Keratinocyte (primary cell): ENCODE measurements around the gene INPP5B.

Source experiments
- EZH2 ChIP-seq: IDR thresholded peaks from one replicate; pipeline ENCODE4 v1.6.1; 2012; ENCODE audit warnings: inconsistent platforms, mild to moderate bottlenecking, low read length, moderate library complexity
- TF ChIP-seq, protein P1 (sequence below), 3 experiments: IDR thresholded peaks in 1 of 3; conservative IDR thresholded peaks in 1 of 3; optimal IDR thresholded peaks in 1 of 3; 2 replicates in 2 of 3; 3 replicates in 1 of 3; pipeline versions ENCODE3 to v1.5.1; 2011; ENCODE audit warnings: low read length in 3 of 3, mild to moderate bottlenecking in 3 of 3, moderate library complexity in 2 of 3, control low read depth in 1 of 3, inconsistent platforms in 1 of 3; ENCODE audit not compliant: insufficient read depth in 2 of 3; ENCODE audit errors: extremely low read depth in 1 of 3

DNA sequence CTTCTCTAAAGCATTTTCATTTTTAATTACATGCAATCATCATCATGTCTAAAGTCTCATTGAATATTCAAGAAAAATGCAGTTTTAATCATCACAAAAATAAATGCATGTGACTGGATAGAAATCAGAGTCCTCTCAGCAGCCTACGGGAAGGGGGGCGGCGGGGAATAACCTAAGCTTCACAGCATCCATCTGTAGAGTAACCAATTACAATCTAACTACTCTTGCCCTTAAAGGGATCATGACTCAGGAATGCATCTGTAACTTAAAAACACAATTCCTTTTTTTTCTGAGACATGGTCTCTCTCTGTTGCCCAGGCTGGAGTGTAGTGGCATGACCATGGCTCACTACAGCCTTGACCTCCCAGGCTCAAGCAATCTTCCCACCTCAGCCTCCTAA is 110.1 kb downstream of the INPP5B start:
- TF ChIP-seq, protein P1, sequence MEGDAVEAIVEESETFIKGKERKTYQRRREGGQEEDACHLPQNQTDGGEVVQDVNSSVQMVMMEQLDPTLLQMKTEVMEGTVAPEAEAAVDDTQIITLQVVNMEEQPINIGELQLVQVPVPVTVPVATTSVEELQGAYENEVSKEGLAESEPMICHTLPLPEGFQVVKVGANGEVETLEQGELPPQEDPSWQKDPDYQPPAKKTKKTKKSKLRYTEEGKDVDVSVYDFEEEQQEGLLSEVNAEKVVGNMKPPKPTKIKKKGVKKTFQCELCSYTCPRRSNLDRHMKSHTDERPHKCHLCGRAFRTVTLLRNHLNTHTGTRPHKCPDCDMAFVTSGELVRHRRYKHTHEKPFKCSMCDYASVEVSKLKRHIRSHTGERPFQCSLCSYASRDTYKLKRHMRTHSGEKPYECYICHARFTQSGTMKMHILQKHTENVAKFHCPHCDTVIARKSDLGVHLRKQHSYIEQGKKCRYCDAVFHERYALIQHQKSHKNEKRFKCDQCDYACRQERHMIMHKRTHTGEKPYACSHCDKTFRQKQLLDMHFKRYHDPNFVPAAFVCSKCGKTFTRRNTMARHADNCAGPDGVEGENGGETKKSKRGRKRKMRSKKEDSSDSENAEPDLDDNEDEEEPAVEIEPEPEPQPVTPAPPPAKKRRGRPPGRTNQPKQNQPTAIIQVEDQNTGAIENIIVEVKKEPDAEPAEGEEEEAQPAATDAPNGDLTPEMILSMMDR (optimal IDR thresholded peaks at IDR 0.05 in 1 of 3, IDR thresholded peaks at IDR 0.05 in 1 of 3, conservative IDR thresholded peaks at IDR 0.05 in 1 of 3; ENCODE audit: extremely low read depth in 1 of 3, insufficient read depth in 2 of 3, low read length in 3 of 3): no peak
- no peak for TF ChIP-seq EZH2
